Neural crest cell (in vitro differentiated cells): ENCODE results near the gene STKLD1. TPM values are rescaled to one million over a fixed set of nuclear protein-coding genes. Genes with fewer than 3 reads are reported as not detected.

Experiments used
- DNase-seq: peaks from one replicate; pipeline ENCODE4 v3.0.0; 2021; ENCODE audit warnings: low read depth, mixed read lengths, low spot score
- H3K27ac Mint-ChIP-seq: one replicate; pipeline ENCODE4 v1.8.0; 2021; ENCODE audit warnings: mild to moderate bottlenecking, mixed read lengths; ENCODE audit not compliant: unreplicated experiment
- H3K27me3 Mint-ChIP-seq: 2 replicates; pipeline ENCODE4 v1.8.0; 2021; ENCODE audit warnings: low read depth, mild to moderate bottlenecking, mixed read lengths
- H3K36me3 Mint-ChIP-seq: 2 replicates; pipeline ENCODE4 v1.8.0; 2021; ENCODE audit warnings: low read depth, mild to moderate bottlenecking, mixed read lengths
- H3K4me1 Mint-ChIP-seq: 2 replicates; pipeline ENCODE4 v1.8.0; 2021; ENCODE audit warnings: mixed read lengths
- H3K4me3 Mint-ChIP-seq: one replicate; pipeline ENCODE4 v1.8.0; 2021; ENCODE audit warnings: mild to moderate bottlenecking, mixed read lengths
- H3K9me3 Mint-ChIP-seq: 2 replicates; pipeline ENCODE4 v1.8.0; 2021; ENCODE audit warnings: mixed read lengths
- total RNA-seq: library from RNA; stranded (reverse); gene quantifications from 2 replicates; pipeline ENCODE4 v1.2.1, GENCODE V29; 2021
- TF ChIP-seq, protein P1 (sequence below): fragments of 200-600 bp; sonication (generic); conservative IDR thresholded peaks from 2 replicates; pipeline ENCODE4 v1.5.0; 2021; ENCODE audit warnings: antibody characterized with exemption, mild to moderate bottlenecking

Gene STKLD1
- total RNA-seq, 1 donor from 2014 or later: 2.9 TPM

DNA sequence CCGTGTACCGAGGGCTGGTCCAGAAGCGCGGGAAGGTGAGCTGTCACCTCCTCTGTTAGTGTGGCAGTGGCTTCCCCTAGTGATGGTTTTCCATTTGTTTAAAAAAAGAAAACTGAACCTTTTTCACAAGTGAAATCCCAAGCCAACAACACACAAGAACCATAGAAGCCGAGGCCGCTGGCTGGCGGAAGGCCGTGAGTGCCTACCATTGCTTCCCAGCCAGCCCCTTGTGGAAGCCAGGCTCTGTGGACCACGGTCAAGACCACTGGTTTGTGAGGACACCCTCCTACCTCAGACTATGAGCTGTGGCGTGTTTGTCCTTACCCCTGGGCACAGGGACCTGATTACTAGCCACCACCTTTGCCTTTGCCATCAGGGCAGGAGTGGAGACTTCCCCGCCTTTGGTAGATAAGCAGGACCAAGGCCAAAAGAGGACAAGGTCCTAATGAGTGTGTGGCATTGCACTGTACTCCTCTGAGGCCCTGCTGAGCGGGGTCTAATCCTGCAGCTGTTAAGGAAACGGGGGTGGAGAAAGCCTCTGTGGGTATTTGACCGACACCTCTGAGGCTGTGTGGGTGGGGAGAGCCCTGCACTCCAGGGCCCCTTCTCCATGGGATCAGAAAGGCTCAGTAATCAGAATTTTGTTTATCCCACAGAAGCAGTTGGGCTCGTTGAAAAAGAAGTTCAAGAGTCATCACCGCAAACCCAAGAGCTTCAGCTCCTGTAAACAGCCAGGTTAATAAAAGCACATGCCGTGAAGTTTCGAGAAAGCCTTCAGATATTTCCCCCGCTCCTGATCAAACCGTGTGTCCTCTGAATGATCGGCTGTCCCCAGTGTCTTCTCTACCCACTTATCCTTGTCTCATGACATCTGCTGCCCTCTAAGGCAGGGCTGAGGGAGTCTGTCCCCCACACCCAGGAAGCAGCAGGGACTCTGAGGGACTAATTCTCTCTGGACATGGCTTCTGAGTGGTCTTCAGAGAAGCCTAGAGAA is 15.5 kb upstream of the STKLD1 start:
- DNase-seq: no peak
- Mint-ChIP-seq H3K27me3 (peaks cover 6% of the 10 kb centered on the region), H3K27ac (no peak overlapping the region), H3K4me3 (peak overlapping the region; percentile 54), H3K36me3 (peaks cover 6% of the 10 kb centered on the region), H3K4me1 (peaks cover 16% of the 10 kb centered on the region), H3K9me3 (no peaks in the 10 kb centered on the region)
- TF ChIP-seq, protein P1, sequence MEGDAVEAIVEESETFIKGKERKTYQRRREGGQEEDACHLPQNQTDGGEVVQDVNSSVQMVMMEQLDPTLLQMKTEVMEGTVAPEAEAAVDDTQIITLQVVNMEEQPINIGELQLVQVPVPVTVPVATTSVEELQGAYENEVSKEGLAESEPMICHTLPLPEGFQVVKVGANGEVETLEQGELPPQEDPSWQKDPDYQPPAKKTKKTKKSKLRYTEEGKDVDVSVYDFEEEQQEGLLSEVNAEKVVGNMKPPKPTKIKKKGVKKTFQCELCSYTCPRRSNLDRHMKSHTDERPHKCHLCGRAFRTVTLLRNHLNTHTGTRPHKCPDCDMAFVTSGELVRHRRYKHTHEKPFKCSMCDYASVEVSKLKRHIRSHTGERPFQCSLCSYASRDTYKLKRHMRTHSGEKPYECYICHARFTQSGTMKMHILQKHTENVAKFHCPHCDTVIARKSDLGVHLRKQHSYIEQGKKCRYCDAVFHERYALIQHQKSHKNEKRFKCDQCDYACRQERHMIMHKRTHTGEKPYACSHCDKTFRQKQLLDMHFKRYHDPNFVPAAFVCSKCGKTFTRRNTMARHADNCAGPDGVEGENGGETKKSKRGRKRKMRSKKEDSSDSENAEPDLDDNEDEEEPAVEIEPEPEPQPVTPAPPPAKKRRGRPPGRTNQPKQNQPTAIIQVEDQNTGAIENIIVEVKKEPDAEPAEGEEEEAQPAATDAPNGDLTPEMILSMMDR: no peak

DNA sequence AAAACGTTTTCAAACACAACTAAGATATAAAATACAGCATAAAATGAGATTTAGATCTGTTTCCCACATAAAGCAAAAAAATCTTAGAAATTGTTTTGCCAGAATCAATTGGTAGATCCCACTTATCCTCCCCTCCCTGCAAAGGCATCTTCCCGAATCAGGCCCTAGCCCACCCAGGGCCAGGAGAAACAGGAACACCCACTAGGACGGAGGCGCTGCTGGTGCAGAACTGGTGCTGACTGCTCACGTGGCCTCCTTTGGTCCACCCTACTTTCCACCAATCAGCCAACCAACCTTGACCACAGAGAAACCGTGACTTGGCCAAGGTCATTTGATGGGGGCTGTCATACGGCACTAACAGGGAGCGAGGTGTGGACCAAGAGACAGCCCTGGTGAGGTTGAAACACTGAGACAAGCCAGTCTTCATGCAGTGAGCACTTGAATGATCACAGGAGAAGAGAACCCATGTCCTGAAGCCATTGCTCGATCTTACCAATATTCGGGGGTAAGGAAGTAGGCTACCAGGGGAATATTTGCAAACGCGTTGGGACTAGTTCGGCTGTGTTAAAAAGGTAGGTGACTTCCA is 14.6 kb upstream of the STKLD1 start:
- DNase-seq: no peak
- Mint-ChIP-seq H3K9me3 (no peaks in the 10 kb centered on the region), H3K27ac (no peak overlapping the region), H3K36me3 (peaks cover 6% of the 10 kb centered on the region), H3K4me1 (peaks cover 16% of the 10 kb centered on the region), H3K27me3 (peaks cover 3% of the 10 kb centered on the region), H3K4me3 (peak overlapping the region; percentile 23)
- TF ChIP-seq, protein P1: no peak

DNA sequence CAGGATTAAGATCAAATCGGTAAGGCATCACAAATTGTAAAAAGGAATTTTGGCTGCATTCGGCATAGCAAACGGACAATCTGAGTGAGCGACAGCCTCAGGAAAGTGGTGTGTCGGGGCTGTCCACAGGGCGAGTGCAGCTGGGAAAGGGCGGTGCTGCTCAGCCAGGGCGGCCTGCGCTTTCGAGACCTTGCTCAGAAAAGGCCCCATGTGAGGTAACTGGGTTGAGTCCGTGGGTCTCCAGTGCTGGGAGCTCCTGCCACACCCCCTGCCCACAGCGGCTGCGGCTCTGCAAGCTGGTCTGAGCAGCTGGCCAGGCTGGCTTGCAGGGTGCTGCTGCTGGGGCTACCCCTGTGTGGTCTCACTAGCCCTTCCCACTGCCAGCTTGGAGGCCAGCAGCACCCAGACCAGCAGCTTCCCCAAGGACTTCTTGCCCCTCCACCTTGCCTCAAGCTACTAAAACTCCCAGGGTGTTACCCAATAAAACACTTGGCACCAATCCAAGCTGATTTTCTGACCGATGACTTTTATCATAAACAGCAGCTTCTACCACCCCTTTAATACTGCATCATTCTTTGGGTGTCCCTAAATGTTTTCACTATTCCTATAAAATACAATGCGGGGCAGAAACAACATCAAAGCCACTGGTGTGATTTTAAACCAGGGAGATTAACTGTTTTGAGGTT is 13.7 kb upstream of the STKLD1 start:
- H3K9me3 Mint-ChIP-seq: no peaks in the 10 kb centered on the region
- peaks cover 3% of the 10 kb centered on the region for H3K27me3 Mint-ChIP-seq
- TF ChIP-seq, protein P1: no peak
- peaks cover 6% of the 10 kb centered on the region for H3K36me3 Mint-ChIP-seq
- DNase-seq: no peak
- peaks cover 10% of the 10 kb centered on the region for H3K4me1 Mint-ChIP-seq
- H3K4me3 Mint-ChIP-seq: no peak overlapping the region
- H3K27ac Mint-ChIP-seq: no peak overlapping the region

DNA sequence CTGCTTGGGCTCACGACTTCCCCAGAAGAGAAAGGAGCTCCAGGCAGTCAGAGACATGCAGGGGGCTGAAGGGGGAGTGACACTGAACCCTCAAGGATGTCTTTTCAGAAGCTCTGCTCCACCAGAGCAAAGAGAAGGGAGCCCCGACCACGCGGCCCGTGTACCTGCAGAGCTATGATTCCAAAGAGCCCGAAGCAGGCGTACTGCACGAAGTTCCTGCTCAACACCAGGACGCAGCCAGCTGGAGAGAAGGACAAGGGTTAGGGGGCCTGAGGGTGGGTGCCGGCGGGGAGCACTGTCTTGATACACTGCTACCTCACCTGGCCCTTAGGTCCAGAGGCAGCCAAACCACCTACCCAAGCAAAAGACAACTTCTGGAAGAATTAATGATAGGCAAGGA is 9.7 kb upstream of the STKLD1 start:
- peaks cover 9% of the 10 kb centered on the region for H3K36me3 Mint-ChIP-seq
- no peaks in the 10 kb centered on the region for H3K9me3 Mint-ChIP-seq

DNA sequence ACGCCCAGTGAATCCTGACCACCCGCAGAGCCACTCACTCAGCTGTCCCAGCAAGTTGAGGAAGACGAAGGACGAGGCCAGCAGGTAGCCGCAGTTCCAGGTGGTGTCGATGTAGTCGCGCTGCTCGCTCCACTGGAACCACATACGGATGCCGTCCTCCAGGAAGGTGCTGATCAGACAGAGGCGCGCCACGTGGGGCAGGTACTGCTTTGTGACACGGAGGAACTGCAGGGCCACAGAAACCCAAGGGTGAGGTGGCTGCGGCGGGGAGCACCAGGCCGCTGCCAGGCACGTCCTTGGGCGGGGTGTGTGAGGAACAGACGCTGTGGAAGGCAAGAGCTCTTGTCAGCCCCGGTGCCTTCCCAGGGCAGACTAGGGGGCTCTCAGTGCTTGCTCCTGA is 8.9 kb upstream of the STKLD1 start:
- no peak overlapping the region for H3K27ac Mint-ChIP-seq
- peaks cover 7% of the 10 kb centered on the region for H3K4me1 Mint-ChIP-seq
- DNase-seq: no peak
- H3K4me3 Mint-ChIP-seq: no peak overlapping the region
- no peaks in the 10 kb centered on the region for H3K27me3 Mint-ChIP-seq
- TF ChIP-seq, protein P1: no peak
- H3K9me3 Mint-ChIP-seq: no peaks in the 10 kb centered on the region
- H3K36me3 Mint-ChIP-seq: peaks cover 6% of the 10 kb centered on the region

More for the DNA sequence above, 9.7 kb upstream of the STKLD1 start:
- no peak for DNase-seq
- TF ChIP-seq, protein P1: no peak
- Mint-ChIP-seq H3K4me1 (peaks cover 7% of the 10 kb centered on the region), H3K27me3 (no peaks in the 10 kb centered on the region), H3K4me3 (no peak overlapping the region), H3K27ac (no peak overlapping the region)
